Stimulated activated naive CD4-positive, alpha-beta T cell treated with Interleukin-2 at 50 U/mL for 16 hours (primary cell): Measurements from ENCODE around the gene ATRIP.

Experiments
- DNase-seq: peaks from one replicate; lab custom pipeline; 2025; lab: John Stamatoyannopoulos, UW

The ATRIP gene

GRCh38 chr3:48410205-48411040 is 36.1 kb upstream of the ATRIP start:
- DNase-seq: no peak

DNA sequence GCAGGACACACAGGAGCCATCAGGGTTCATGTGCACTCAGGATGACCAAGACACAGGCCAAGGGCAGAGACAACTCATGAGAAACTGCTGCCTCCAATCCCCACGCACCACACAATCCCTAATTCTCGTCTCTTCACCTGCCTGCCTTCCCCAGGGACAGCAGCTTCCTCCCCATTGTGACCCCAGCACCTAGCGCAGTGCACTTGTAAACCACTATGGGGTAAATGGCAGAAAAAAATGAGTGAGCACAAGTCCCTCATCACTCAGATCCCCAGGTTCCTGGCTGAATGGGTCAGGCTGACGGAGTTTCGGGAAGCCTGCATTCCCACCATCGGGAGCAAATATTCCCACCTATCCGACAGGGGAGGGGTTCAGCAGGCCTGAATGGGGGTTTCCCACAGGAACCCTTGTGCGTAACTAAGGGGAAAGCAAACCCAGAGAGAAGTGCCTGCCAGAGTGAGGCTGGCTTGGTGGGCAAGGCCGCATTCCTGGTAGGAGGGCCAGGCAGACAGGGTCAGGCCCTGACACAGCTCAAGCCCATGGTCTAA is 35.4 kb upstream of the ATRIP start:
- DNase-seq: no peak

GRCh38 chr3:48411606-48412374 is 34.7 kb upstream of the ATRIP start:
- DNase-seq: no peak

DNA sequence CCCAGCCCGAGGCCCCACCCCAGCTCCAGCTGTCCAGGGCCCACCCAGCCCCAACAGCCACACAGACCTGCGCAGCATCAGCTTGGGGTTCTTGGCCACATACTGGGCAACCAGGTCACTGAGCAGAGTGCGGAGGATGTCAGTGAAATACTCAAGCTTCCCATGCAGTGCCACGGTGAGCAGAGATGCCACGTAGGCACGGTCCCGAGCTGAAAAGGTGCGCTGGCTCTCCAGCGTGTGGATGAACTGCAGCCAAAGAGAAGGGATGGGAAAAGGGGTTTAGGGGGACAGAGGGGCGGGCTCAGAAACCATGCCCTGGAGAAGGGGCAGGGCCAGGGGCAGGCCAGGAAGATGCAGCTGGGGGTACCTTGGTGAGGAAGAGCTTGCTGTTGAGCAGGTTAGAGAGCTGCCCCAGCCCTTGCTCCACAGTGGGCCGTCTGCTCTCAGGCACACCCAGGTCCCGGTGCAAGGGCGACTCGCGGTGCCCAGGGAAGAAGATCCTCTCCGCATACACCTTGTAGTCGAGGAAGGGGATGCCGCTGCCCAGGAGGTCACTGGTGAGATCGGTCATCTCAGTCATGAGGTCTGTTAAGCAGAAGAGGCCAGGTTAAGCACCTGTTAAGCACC is 34.0 kb upstream of the ATRIP start:
- DNase-seq: no peak

- no peak for DNase-seq
Measured at GRCh38 chr3:48413086-48413485, 33.5 kb upstream of the ATRIP start.

GRCh38 chr3:48413611-48414010 is 32.9 kb upstream of the ATRIP start:
- DNase-seq: no peak

DNA sequence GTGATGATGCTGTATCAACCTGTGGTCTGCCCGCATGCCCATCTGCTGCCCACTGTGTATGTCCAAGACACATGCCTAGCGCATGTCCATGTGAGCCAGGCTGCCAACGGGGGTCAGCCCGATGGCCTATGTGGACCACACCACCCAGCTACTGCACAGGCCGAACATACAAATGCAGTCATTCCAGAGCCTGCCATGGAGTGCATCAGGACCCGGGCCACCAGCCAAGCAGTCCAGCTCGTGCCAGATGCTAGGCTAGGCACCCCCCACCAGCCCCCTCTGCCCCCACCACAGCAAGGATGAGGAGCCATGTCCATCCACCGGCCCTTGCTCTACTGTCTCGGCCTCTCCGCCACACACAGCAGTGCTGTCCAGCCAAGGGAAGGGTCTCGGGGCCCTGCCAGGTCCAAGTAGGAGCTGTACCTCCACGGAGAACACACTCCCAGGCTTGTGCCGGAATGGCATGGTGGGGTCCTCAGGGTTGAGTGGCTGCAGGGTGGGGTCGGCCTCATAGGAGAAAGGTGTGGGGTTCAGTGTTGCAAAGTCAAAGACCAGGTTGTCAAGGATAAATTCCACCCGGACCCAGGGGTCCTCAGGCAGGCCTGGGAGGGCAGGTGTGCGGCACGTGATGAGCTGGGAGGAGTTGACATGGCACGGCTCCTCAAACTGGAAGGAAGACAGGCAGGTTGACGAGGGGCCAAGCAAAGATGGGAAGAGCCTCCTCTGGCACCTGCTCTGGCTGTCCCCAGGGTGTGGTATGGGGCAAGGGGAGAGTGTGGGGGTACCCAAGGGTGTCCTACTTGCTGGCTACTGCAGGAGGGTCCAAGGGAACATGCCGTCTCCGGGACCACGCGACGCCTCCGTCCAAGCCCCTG is 31.9 kb upstream of the ATRIP start:
- no peak for DNase-seq

DNA sequence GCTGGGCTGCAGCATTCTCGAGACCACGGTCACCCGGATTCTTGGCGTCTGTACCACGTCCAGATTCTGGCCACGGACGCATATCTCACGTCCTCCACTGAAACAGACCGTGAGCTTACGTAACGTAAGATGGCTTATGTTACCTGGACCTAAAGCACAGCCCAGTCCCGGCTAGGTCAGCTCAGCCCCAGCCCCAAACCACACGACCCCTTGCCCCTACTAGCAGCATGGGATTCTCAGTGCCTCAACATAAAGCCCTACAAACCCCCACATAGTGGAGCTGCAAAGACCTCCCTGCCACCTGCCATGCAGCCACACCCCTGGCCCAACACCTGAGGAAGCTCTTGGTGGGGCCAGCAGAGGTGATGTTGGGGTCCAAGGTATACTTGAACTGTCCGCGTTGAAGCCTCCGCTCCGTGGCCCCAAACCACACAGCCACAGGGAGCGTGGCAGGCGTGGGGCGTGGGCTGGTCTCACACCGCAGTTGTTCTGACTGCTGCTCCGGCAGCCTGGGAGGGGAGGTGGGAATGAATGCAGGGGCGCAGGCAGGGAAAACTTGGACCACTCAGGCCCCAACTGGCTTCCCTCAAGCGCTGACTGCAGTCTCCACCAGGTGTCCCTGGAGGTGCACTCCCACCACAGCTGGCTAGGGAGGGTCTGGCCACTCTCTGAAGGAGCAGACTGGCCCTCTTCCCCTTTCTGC is 31.1 kb upstream of the ATRIP start:
- no peak for DNase-seq

GRCh38 chr3:48416091-48416505 is 30.4 kb upstream of the ATRIP start:
- no peak for DNase-seq

GRCh38 chr3:48416546-48416945 is 30.0 kb upstream of the ATRIP start:
- no peak for DNase-seq

GRCh38 chr3:48417529-48418108 is 28.9 kb upstream of the ATRIP start:
- DNase-seq: no peak

DNA sequence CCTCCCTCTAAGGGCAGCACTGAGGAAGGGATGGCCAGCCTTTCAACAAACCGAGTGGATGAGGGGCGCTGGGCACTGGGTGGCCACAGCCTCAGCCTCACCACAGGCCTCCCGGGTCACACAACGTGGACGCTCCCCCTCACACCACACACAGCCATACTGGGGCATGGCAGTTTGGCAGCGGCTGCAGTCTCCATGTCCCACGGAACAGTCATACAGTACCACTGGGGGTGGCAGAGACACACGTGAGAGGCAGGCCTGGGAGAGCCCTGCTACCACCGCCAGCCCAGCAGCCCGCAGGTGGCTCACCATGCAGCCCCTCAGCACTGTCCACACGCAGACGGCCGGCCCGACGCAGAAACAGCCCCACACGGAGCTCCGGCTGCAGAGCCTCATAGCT is 28.4 kb upstream of the ATRIP start:
- no peak for DNase-seq

DNA sequence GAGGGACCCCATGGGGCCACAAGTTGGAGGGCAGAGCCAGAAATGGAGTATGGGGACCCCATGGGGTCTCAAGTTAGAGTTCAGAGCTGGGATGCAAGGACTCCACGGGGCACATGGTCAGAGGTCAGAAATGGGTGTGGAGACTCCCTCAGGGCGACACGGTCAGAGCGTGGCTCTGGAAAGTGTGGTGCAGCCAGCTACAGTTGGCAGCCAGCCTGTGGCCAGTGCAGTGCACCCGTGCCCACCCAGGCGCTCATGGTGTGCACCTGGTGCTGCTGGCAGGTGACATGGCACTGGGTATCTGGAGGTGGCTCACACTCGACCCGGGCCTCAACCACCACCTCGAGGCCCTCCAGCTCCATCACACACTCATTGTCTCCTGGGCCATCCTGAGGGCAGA is 27.9 kb upstream of the ATRIP start:
- no peak for DNase-seq

DNA sequence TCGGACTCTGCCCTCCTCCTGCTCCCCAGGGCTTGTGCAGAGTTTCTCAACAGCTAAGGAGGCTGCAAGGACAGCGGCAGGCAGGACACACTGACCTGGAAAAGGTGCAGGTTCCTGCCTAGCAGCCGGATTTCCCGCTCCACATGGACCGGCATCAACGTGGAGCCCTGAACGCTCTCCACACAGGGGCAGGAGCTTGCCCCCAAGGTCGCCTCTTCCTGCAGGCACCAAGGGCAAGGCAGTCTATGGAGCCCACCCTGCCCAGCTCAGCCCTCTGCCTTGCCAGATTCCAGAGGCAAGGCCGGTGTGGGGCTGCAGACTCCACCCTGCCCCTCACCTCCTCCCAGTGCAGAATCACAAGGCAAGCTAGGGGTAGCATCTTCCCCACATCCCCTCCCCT is 27.4 kb upstream of the ATRIP start:
- no peak for DNase-seq

GRCh38 chr3:48419597-48419996 is 26.9 kb upstream of the ATRIP start:
- no peak for DNase-seq

DNA sequence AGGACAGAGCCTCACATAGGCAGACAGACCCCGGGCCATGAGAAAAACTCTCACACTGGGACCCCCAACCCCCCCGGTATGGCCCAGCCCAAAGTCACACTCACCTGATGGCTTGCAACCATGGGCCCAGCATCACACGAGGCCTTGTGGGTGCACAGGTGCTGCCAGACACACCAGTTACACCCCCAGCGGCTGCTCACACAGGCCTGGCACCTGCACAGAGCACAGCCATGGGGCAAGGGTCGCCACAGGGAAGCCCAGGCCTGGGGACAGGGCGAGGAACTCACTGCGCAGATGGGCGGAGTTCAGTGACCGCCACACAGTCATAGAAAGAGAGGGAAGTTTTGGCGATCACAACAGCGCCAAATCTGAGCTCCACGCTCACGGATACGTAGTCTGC is 26.0 kb upstream of the ATRIP start:
- no peak for DNase-seq

DNA sequence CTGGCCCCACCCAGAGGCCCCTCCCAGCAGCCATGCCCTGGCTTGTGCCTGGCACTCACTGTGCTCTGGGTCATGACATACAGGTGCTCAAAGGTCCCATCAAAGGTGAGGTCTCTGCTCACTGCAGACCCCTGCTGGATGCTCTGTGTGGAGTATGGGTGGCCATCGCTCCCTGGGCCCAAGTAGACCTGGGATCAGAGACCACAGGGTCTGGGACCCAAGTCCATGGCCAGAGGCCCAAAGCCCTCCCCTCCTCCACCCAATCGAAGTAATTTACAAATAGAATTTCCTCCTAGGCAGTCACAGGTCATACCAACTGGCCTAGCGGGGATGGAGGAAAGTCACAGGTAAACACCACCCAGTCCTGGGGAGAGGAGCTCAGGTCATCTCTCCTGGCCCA is 24.3 kb upstream of the ATRIP start:
- DNase-seq: no peak

GRCh38 chr3:48422681-48423080 is 23.9 kb upstream of the ATRIP start:
- DNase-seq: no peak

GRCh38 chr3:48423241-48423882 is 23.2 kb upstream of the ATRIP start:
- no peak for DNase-seq
